ENCODE data around the gene MDM4.
"Not testable (repeated sequence)": the region's sequence is repeated elsewhere in the genome, so short reads cannot be mapped to it uniquely, and the experiment has no call there.

MDM4 gene

DNA sequence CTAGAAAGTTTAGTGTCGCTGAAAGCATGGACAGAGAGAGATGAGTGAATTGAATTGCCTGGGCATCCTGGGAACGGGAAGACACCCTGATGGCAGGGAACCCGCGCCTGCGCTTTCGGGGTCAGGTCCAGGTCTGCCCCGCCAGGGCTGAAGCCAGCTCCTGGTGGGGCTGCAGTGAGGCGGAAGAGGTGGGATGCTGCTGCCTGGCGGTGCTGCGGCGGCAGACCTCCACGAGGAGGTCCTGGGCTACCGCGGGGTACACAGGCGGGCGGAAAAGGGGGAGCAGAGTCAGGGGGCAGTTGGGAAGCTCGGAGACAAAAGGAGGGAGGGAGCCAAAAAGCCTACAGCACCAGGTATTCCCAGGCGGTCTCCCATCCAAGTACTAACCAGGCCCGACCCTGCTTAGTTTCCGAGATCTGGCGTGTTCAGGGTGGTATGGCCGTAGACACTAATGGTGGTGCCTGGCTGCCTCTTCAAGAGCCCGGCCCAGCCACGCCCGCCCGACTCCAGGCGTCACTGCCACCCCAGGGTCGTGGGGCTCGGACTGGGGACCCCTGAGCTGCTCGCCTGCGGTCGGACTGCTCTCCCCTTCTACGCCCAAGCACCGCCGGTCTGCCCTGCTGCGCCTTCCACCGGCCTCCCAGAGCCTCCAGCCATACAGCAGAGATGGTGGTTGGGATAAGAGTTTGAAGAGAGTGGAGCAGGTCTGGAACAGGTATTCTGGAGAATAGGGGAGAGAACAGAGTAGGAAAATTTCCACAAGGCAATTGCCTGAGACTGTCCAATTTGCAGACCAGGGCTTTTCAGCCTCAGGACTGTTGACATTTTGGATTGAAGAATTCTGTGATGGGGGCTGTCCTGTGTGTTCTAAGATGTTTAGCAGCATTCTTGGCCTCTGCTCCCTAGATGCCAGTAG lies 46.1 kb downstream of the MDM4 start:
- no peak for DNase-seq (ENCODE audit: low read depth)

DNA sequence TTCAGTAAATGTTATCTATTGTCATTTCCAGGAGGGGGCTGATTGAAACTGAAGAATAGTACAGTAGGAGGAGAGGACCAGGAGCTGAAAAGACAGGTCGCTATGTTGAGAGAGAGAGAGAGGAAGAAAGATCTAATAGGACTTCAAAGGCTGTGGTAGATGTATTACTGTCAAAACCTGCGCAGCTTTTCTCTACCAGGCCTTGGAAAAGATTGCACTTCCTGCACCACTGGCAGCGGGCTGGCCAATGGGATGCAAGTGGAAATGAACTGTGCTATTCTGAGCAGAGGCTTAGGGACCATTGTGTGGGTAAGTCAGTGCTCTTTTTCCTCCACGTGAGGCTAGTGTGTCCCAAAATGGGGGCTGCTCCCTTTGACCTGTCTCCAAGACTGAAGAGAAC lies 47.1 kb downstream of the MDM4 start:
- no peak for DNase-seq (ENCODE audit: low read depth)

DNA sequence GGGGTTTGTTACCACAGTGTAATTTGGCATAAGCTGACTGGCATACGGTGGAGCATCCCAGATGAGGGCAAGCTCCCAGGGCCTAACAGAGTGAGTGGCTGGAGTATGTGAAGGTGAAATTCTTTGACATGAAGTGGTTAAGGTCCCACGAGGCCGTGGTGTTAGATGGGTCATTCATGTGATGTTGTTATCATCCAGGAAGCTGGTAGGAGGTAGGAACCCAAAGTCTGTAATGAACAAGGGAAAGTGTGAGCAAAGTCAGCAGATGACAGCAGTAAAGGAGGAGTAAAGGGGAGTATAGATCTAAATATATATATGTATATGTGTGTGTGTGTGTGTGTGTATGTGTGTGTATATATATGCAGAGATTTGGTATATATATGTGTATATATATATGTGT lies 47.6 kb downstream of the MDM4 start:
- no peak for DNase-seq (ENCODE audit: low read depth)

DNA sequence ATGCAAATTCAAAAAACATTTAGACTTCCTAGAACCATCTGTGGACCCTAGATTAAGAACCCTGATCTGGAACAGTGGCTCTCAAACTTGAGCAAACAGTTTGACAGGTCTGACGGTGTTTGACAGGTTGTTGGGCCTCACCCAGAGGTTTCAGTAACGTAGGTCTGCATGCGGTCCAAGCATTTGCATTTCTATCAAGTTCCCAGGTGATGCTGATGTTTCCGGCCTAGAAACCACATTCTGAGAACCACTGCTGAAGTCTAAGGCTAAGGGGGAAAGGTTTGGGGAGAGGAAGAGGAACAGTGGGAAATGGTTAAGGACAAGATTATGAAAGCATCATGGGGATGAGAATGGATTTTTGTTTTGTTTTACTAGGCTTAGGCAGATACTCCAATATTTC lies 48.6 kb downstream of the MDM4 start:
- DNase-seq (ENCODE audit: low read depth): no peak

DNA sequence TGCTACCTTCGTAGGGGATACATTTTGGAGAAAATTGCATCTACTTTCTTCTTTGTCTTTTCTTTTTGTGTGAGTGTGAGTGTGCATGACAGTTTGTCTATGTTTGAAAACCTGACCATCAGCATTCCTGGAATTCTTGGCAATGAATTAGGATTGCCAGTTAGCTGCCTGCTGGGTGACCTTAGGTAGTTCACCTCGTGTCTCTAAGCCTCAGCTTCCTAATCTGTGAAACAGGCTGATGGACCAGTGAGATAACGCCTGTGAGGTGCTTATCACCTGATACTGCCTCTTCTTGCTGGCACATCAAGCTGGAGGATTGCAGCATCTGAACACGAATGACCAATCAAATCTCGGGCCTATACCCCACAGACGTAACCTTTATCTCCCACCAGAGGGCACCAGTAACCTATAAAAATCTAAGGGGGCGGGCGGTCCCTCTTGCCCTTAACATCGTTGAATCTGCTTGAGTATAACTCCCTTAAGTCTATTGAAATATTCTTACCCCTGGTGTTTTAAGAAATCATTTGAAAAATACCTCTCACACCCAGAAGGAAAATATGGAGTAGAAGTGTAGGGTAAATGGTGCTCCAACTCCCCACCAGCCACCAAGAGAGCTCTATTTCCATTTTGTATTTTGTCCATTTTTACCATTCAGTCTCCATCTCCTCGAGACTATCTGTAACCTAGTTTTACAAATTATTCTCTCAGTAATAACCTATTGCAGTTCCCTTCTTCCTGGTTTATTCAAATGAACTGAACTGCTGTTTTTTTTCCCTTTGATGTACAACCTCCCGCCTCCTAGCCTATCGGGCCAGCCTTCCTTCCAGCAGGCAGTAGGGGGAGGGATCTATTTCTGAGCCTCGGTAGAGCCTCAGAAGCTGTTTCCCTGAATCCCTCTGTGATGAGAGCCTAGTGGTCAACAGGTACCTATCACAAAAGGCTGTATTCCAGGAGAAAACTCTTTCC lies 49.7 kb downstream of the MDM4 start:
- peak; percentile 27 for DNase-seq (ENCODE audit: low read depth)

DNA sequence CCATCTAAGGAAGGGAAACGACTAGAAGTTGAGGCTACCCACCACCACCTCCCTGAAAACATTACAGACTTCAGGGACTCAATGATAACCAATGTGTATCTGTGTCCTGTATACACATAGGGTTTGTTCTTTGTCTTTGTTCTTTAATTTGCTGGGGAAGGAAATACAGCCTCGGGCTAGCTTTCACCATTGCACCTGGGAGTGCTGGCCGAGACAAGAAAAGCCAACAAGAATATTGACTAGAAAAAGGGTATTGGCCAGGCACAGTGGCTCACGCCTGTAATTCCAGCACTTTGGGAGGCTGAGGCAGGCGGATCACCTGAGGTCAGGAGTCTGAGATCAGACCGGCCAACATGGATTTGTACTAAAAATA lies 50.4 kb downstream of the MDM4 start:
- no peak for DNase-seq (ENCODE audit: low read depth)

DNA sequence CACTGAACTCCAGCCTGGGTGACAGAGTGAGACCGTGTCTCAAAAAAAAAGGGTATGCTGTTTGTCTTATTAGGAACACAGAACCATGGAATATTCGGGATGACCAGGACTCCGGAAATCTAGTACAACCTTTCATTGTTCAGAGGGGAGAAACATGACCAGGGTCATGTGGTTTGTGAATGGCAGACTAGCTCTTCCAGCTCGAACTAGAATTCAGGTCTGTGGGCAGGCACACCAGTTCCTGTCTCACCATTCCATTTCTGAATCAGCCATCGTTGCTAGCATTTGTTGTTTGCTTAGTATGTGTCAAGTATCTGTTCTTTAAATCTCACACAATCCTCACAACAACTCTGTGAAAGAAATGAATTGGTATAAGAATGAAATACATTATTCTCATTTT lies 50.9 kb downstream of the MDM4 start:
- no peak for DNase-seq (ENCODE audit: low read depth)

DNA sequence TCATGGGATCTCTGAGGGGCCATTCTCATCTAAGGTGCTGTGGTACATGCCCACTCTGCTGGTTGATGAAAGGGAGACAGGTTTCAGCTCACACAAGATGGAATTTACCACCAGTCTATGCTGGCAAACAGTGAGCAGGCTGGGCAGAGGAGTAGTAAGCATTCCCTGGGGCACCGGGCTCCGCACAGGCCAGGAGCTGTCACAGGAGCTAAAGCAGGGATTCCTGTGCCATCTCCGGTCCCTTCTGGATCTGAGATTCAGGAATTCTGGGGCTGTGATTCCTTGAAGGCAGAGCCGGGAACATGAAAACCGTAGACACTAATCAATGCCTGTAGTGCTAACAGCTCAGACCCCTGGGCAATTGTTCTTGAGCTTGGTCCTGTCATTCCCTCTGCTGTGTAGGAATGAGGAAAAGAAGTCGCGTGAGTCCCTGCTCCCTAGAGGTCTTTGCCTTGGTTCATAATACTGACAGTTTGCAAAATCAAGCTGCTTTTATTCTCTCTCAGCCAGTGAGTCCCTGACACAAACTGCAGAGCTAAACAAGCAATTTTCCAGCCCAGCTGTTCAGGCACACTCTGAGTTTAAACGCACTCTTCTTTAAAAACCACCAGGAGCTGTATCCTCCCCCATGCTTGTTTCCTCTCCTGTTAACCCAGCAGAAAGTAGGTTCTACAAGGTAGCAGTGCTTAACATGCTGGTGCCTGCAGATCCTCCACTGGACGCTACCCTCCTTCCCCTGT lies 52.5 kb downstream of the MDM4 start:
- DNase-seq (ENCODE audit: low read depth): no peak

DNA sequence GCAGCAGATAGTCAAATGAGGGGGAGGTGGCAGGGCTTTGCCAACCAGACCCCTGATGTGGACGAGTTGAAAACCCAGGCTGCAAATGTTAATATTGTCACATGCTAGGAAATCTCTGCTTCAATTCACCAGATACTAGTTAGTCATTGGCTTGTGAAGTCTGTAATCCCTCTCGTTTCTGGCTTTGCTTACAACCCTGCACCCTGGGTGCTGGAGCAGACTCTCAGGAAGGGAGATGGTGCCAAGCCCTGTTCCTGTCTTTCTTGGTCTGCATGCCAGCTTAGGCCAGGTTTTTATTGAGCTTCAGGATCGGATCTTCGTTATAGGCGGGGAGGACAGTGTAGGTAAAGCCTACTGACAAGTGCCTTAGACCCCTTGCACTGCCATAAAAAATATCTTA lies 53.3 kb downstream of the MDM4 start:
- no peak for DNase-seq (ENCODE audit: low read depth)

DNA sequence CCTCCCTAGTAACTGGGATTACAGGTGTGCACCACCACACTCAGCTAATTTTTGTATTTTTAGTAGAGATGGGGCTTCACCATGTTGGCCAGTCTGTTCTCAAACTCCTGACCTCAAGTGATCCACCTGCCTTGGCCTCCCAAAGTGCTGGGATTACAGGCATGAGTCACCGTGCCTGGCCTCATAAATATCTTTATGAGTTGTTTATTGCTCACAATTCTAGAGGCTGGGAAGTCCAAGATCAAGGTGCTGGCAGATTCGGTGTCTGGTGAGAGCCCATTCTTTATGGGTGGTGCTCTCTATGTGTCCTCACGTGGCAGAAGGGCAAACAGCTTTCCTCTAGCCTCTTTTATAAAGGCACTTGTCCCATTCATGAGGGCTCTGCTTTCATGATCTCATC lies 53.8 kb downstream of the MDM4 start:
- not testable (repeated sequence) for DNase-seq (ENCODE audit: low read depth)

DNA sequence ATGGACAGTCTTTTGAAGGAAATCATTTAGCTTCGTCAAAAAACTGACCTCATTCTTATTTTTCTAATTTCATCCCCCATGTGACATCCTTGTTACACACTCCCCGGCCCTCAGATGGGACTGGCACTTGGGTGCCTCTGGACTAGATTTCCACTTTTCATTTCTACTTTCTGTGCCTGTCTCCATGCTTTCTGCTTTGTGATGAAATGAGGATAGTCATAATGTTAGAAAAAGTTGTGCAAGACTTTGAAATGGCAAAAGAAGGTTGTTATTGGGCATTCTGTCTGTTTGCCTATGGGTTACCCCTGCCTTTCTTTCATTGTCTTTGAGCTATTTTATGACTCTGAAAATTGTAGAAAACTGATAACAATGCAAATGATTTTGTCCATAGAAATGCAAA lies 54.9 kb downstream of the MDM4 start:
- no peak for DNase-seq (ENCODE audit: low read depth)

DNA sequence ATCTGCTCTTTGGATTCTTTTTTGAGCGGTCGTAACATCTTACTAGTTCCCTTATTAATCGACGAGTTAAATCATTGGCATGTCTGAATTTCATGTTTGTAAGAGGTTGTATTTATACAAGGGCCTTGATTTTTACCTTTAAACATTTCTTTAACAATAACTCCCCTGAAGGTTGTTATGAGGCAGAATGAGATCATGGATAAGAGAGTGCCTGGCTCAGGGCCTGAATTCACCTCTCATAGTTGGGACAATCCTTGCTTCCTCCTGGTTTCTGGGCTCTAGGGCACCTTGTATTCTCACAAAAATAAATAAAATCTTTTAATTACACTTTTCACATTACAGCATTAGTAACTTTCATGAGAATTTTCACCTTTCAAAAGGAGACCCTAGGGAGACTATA lies 55.4 kb downstream of the MDM4 start:
- DNase-seq (ENCODE audit: low read depth): no peak

DNA sequence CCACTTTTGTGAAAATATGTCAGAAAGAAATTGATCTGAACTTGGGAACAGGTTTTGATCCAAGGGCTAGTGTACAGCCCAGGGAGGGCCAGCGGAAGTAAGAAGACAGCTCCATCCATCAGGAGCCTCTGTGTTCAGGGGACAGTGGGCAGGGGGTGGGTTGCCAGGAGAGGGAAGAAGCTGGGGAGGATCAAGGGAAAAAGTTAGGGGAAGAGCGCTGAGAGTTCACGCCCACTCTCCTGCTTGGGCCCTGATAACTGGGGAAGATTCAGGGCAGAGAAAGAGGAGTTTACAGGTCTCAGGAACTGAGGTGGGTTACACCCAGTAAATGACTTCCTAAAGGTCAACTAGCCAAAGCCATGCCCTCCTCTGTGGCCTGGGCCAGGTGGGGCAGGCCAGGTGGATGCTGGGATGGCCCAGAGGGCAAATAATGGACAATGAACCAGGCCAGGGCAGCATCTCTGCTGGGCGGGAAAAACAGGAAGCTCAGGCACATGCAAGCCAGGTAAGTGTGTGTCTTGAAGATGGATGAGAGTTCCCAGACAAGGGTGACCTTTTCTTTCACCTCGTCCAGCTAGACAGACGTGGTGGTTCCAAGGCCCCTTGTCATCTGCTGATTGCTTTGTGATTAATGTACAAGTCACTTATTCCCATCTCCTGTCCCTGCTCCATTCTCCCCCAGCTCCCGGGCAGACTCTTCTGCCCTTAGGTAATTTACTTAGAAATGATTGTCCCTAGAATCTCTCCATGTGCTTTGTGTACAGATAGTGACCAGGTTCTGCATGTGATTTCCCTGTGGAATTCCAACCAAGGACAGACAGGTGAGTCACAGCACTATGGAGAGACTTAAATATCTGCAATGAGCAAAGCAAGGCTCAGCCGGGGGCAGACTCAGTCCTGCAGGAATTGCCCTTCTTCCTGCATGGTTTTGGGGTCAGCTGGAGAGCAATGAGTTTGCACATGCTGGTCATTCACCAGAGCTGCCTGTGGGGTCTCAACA lies 57.0 kb downstream of the MDM4 start:
- DNase-seq (ENCODE audit: low read depth): no peak

DNA sequence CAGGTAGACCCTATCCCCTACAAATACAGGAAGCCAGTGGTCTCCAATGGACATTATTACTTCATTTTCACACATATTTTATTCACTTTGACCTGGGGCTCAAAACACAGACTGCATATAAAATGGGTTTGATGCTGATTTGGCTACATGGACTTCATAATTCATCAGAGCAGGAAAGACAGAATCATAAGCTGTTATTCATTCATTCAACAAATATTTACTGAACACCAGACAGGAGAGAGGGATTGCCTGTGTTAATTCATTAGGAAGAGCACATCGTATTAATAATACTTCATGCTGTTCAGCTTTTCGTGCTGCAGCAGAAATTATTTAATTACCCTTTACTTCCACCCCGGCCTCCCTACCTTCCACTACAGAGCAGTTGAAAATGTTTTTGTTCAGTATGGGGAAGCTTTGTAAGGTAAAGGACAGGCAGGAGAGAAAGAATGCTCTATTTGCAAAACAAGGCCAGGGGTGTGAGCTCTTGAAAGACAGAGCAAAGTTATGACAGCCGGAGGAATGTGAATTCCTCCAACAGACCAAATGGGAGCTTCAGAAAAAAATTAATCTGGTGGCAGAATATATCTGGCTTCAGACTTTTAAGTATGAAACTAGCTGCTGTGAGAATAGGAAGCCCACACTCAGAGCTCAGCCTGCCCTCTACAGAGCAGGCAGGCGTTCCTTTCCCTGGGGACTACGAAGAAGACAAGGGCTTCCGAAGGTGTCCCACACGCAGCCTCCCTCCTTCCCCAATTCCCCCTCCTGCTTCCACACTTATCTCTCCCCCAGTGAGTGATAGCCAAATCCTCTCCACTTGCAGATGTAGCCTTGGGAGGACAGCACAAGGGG lies 58.0 kb downstream of the MDM4 start:
- DNase-seq (ENCODE audit: low read depth): no peak

DNA sequence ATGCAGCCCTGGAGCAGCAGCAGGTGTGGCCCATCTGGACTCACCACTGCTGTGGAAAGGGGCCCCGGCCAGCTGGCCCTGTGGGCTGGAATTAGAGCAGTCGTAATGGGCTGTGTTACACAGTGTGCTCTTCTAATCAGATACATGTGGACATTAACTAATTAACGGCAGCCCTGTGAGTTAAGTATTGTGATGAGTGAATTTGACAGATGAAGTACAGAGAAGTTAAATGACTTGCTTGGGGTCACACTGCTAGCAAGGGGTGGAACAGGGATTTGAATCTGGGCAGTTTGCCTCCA lies 58.6 kb downstream of the MDM4 start:
- no peak for DNase-seq (ENCODE audit: low read depth)

DNA sequence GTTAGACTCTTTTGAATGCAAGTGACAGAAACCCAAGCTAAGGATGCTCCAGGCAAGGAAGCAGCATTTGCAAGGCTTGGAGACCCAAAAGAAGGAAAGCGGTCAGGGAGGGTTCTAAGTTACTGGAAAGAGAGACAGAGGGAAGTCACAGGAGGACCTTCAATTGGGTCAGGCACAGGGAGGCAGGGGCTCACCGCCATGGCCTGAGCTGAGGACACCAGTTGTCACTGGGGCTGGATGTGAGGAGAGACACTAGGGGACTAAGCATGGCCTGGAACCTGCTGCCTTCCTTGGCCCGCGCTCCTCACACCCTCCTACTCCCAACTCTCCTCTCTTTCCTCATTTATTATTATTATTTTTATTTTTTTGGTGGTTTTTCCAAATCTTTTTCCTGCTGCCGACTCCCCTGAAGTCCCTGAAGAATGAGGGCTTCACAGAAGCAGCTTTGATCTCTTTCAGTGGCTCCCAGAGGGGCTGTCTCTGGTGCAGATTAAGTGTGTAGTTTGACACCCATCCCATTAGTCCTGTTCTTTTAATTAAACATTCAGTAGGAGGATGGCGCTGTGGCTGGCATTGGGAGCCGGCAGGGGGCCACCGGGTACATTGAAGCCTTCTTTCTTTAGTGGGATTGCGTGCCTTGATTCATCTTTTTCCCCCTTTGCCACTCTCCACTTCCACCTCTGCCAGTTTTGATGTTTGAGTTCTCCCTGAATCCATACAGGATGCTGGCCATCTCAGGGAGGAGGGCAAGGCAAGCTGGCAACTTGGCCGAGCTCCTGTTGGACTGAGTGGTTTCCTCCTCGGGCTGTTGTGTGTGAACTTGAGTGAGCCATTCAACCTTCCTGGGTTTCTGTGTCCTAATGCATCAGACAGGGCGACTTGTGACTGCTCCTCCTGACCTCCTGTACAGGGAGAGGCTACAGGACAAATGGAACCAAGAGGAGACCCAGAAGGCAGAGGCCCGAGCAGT lies 59.3 kb downstream of the MDM4 start:
- no peak for DNase-seq (ENCODE audit: low read depth)

DNA sequence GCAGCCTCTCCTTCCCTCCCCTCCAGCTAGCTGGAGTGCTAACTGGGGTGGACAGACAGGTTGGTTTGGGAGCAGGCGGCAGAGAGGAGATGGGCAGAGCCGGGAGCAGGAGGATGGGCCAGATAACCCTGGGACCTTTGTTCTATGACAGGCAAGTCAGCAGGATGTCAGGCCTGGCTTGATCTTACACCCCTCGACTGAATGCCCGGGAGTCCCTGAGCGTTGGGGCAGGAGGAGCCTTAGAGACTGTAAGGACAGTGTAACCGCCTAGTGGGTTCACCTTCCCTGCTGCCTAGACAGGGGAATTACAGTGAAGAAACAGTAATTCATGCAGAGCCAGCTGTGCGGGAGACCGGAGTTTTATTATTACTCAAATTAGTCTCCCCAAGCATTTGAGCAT lies 60.2 kb downstream of the MDM4 start:
- DNase-seq (ENCODE audit: low read depth): no peak

DNA sequence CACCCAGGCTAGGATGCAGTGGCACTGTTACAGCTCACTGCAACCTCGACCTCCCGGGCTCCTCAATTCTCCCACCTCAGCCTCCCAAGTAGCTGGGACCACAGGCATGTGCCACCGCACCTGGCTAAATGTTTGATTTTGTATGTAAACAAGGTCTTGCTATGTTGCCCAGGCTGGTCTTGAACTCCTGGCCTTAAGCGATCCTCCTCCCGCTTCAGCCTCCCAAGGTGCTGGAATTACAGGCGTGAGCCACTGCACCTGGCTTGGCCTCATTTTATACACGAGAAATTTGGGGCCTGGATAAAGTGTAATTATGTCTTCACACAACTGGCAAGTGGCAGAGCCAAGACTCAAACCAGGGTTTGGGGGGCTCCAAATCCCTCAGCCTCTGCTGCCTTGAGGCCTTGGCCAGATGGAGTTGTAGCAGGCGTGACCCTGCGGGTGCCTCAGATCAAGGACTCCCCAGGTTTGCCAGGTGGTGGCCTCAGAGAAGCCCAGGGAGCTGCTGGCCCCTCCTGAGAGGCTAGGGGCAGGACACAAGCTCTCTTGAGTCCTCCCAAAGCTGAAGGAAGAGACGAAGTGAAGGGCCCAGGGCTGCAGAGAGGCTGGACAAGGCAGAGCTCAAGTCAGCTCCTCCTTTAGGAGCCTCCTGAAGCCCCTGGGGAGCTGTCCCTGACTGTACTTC lies 61.7 kb downstream of the MDM4 start:
- no peak for DNase-seq (ENCODE audit: low read depth)

All from activated T-helper 9 cell treated with anti-CD3 and anti-CD28 coated beads, Interleukin-2, amount 50 U/mL, for 16 hours (primary cell).